Epithelial cell of esophagus (primary cell): Measurements from ENCODE around the gene LYSMD1.

Experiments
- DNase-seq: peaks from one replicate; pipeline ENCODE4 v3.0.0; 2010; ENCODE audit warnings: low read depth
- H3K4me3 ChIP-seq: 2 replicates; pipeline ENCODE4 v1.5.1; 2011; ENCODE audit warnings: mild to moderate bottlenecking, low read length, control low read depth
- TF ChIP-seq, protein P1 (sequence below): IDR thresholded peaks from 2 replicates; pipeline ENCODE4 v1.5.1; 2011; ENCODE audit warnings: low read depth, mild to moderate bottlenecking, low read length, control low read depth, inconsistent platforms; ENCODE audit not compliant: insufficient read depth; ENCODE audit errors: missing control alignments

The LYSMD1 gene

DNA sequence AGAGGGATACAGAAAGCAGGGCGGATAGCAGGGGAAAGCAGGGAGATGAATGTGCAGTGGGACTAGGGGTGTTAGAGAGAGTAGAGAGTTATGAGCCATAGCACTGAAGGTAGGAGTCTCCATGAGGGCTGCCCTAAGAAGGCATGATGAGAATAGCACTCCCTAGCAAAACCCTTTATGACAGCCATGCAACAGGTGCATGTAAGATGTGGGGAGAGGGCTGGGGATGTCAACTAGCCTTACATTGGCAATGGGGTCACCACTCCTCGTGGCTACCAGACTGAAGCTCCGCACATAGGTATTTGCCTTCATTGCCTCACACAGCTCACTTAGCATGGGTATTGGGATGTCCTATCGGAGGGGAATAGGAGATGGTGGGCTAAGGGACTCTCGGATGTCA lies 5.5 kb upstream of the LYSMD1 start:
- H3K4me3 ChIP-seq = no peak overlapping the region
- no peak for DNase-seq
- TF ChIP-seq, protein P1, sequence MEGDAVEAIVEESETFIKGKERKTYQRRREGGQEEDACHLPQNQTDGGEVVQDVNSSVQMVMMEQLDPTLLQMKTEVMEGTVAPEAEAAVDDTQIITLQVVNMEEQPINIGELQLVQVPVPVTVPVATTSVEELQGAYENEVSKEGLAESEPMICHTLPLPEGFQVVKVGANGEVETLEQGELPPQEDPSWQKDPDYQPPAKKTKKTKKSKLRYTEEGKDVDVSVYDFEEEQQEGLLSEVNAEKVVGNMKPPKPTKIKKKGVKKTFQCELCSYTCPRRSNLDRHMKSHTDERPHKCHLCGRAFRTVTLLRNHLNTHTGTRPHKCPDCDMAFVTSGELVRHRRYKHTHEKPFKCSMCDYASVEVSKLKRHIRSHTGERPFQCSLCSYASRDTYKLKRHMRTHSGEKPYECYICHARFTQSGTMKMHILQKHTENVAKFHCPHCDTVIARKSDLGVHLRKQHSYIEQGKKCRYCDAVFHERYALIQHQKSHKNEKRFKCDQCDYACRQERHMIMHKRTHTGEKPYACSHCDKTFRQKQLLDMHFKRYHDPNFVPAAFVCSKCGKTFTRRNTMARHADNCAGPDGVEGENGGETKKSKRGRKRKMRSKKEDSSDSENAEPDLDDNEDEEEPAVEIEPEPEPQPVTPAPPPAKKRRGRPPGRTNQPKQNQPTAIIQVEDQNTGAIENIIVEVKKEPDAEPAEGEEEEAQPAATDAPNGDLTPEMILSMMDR = no peak

DNA sequence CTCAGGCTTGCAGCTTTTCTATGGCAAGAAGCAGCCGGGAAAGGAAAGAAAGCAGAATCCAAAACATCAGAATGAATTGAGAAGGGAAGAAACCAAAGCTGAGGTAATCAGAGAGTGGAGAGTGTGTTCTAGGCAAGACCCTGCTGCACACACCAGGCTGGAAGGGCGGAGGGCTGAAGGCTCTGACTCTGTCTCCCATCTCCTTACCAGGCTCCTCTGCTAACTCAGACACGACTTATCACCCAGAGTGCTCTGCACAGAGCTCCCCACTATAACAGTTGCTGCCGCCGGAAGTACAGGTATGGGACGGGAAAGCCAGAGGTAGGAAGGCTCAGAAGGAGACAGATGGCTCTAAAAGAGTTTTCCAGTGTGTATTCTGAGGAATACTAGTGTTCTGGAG lies 1.4 kb upstream of the LYSMD1 start:
- H3K4me3 ChIP-seq = peak overlapping the region; percentile 100

DNA sequence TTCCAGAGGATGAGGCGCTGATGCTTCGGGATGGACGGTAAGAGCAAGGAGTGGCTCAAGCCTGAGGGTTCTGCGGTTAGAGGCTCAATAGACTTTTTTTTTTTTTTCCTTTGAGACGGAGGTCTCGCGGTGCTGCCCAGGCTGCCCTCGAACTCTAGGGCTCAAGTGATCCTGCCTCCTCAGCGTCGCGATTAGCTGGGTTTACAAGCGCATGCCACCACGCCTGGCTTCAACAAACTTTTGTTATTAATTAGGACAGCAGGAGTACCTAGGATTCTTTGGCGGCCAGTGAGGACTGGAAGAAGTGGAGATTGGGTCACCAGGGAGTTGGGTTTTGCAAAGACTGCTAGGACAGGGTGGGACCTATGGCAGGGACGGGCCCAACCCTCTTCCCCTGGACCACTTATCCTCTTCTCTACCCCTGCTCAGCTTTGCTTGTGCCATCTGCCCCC lies 829 bp upstream of the LYSMD1 start:
- DNase-seq = peak; percentile 61
- TF ChIP-seq, protein P1 = no peak
- peak overlapping the region; percentile 100 for H3K4me3 ChIP-seq

More for the DNA sequence above, 1.4 kb upstream of the LYSMD1 start:
- TF ChIP-seq, protein P1 = no peak
- DNase-seq = no peak

DNA sequence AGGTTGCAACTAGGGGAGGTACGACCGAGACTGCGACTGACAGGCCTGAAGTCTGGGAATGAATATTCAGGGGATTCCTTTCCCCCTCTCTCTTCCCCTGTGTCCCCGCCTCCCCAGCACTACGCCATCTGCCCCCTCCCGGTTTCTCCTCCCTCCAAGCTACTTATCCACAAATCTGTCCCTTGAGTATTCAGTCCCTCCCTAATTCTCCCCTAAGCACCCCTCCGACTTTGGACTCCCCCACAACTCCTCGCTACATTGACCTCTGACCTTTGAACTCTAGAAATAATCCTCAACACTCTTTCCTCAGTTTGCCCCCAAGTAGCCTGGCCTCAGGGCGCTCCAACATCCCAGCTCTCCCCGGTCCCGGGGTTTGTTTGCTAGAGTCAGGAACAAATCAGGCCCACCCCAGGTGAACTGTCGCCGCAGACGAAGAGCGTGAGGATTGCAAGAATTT lies 393 bp downstream of the LYSMD1 start:
- TF ChIP-seq, protein P1 = no peak
- peak; percentile 30 for DNase-seq
- peak overlapping the region; percentile 100 for H3K4me3 ChIP-seq

DNA sequence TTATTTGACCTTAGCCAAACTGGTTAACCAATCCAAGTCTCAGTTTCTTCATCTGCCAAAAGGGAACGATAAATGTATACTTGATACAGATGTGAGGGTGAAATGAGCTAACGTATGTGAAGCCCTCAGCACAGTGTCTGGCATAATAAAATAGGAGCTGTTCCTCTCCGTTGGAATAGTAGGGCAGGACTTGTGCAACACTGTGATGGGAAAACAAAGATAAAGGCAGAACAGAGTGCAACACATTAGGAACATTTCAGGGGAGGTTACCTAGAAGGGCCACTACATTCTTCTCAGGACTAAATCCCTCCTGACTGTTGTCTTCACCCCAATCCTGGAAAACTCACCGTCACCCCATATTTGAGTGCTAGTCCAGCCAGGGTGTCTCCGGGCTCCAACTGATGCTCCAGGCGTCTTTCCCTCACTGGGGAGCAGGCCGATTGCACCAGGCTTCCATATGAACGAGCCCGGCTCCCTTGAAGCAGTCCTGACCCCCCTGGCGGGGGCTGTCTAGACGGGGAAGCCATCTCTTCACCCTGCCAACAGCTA lies 896 bp downstream of the LYSMD1 start:
- no peak for DNase-seq
- TF ChIP-seq, protein P1 = no peak
- H3K4me3 ChIP-seq = peak overlapping the region; percentile 100

DNA sequence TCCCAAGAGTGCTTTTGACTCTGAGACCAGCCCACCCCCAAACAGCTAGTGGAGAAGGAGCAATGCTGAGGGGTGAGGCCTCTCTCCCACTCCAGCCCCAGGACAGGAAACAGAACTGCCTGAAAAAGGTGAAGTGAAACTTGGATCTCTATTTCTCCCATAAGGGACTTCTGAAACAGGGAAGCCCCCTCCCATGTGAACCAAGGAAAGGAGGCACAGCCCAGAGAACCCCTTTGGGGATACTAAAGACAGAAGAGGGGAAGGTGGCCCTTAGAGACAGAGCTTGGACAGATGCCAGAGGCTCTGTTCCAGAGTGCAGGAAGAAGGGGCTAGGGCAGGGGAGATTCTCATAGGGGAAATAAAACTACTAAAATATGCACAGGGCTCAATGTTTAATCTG lies 6.3 kb downstream of the LYSMD1 start:
- H3K4me3 ChIP-seq = no peak overlapping the region
- TF ChIP-seq, protein P1 = no peak
- no peak for DNase-seq

DNA sequence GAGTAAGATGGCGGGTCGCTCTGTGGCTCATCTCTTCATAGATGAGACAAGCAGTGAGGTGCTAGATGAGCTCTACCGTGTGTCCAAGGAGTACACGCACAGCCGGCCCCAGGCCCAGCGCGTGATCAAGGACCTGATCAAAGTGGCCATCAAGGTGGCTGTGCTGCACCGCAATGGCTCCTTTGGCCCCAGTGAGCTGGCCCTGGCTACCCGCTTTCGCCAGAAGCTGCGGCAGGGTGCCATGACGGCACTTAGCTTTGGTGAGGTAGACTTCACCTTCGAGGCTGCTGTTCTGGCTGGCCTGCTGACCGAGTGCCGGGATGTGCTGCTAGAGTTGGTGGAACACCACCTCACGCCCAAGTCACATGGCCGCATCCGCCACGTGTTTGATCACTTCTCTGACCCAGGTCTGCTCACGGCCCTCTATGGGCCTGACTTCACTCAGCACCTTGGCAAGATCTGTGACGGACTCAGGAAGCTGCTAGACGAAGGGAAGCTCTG lies 6.9 kb downstream of the LYSMD1 start:
- no peak for DNase-seq
- TF ChIP-seq, protein P1 = no peak
- H3K4me3 ChIP-seq = no peak overlapping the region
